Trophoblast cell (in vitro differentiated cells and primary cell): ENCODE results near the gene TSPOAP1.
"Not testable (repeated sequence)": the region's sequence is repeated elsewhere in the genome, so short reads cannot be mapped to it uniquely, and the experiment has no call there.

ENCODE experiments used
- DNase-seq, 2 donors: peaks; one replicate each; pipeline ENCODE4 v3.0.0-alpha.2; 2016
- H2AFZ ChIP-seq: 2 replicates; pipeline ENCODE4 v1.6.1; 2013; ENCODE audit warnings: low read length, moderate library complexity, mild to moderate bottlenecking; ENCODE audit not compliant: insufficient read depth, poor library complexity
- H2AK5ac ChIP-seq: 2 replicates; pipeline ENCODE4 v1.6.1; 2013; ENCODE audit warnings: mild to moderate bottlenecking, low read length
- H2BK120ac ChIP-seq: 2 replicates; pipeline ENCODE4 v1.6.1; 2013; ENCODE audit warnings: low read length, mild to moderate bottlenecking, moderate library complexity; ENCODE audit not compliant: insufficient read depth, poor library complexity
- H2BK12ac ChIP-seq: 2 replicates; pipeline ENCODE4 v1.6.1; 2013; ENCODE audit warnings: mild to moderate bottlenecking, low read length, moderate library complexity
- H2BK5ac ChIP-seq: 2 replicates; pipeline ENCODE4 v1.6.1; 2013; ENCODE audit warnings: low read length, low read depth, moderate library complexity, mild to moderate bottlenecking; ENCODE audit not compliant: poor library complexity
- H3K14ac ChIP-seq: 2 replicates; pipeline ENCODE4 v1.6.1; 2013; ENCODE audit warnings: mild to moderate bottlenecking, low read length
- H3K18ac ChIP-seq: 2 replicates; pipeline ENCODE4 v1.6.1; 2013; ENCODE audit warnings: mild to moderate bottlenecking, low read length
- H3K23ac ChIP-seq: 2 replicates; pipeline ENCODE4 v1.6.1; 2013; ENCODE audit warnings: low read length
- H3K27ac ChIP-seq: 2 replicates; pipeline ENCODE4 v1.5.1; 2013; ENCODE audit warnings: low read depth, mild to moderate bottlenecking, inconsistent platforms, low read length, moderate library complexity
- H3K27me3 ChIP-seq: 2 replicates; pipeline ENCODE4 v1.6.1; 2013; ENCODE audit warnings: inconsistent platforms, mild to moderate bottlenecking, low read length, moderate library complexity; ENCODE audit not compliant: insufficient read depth
- H3K36me3 ChIP-seq, 2 experiments: 1 replicate in 1 of 2; 2 replicates in 1 of 2; pipeline ENCODE4 v1.6.1; 2013; ENCODE audit warnings: low read length in 2 of 2, mild to moderate bottlenecking in 2 of 2, moderate library complexity in 1 of 2; ENCODE audit not compliant: insufficient read depth in 2 of 2, control insufficient read depth in 1 of 2
- H3K4ac ChIP-seq: 2 replicates; pipeline ENCODE4 v1.6.1; 2013; ENCODE audit warnings: low read depth, mild to moderate bottlenecking, low read length, moderate library complexity
- H3K4me1 ChIP-seq, 2 experiments: 1 replicate in 1 of 2; 2 replicates in 1 of 2; pipeline ENCODE4 v1.6.1; 2013; ENCODE audit warnings: low read length in 2 of 2, mild to moderate bottlenecking in 2 of 2, moderate library complexity in 1 of 2; ENCODE audit not compliant: insufficient read depth in 2 of 2, control insufficient read depth in 1 of 2
- H3K4me2 ChIP-seq: 2 replicates; pipeline ENCODE4 v1.6.1; 2013; ENCODE audit warnings: inconsistent platforms, mild to moderate bottlenecking, low read length, moderate library complexity
- H3K4me3 ChIP-seq: 2 replicates; pipeline ENCODE4 v1.5.1; 2013; ENCODE audit warnings: mild to moderate bottlenecking, low read depth, low read length, inconsistent platforms
- H3K79me1 ChIP-seq: one replicate; pipeline ENCODE4 v1.6.1; 2013; ENCODE audit warnings: low read length
- H3K79me2 ChIP-seq: 2 replicates; pipeline ENCODE4 v1.6.1; 2013; ENCODE audit warnings: low read length, mild to moderate bottlenecking; ENCODE audit not compliant: control insufficient read depth, insufficient read depth, poor library complexity
- H3K9ac ChIP-seq: 2 replicates; pipeline ENCODE4 v1.6.1; 2013; ENCODE audit warnings: mild to moderate bottlenecking, low read length
- H3K9me3 ChIP-seq: 2 replicates; pipeline ENCODE4 v1.6.1; 2013; ENCODE audit warnings: low read depth, mild to moderate bottlenecking, control low read depth, inconsistent platforms, low read length; ENCODE audit not compliant: insufficient read depth
- H4K12ac ChIP-seq: 2 replicates; pipeline ENCODE4 v1.6.1; 2013; ENCODE audit warnings: low read depth, mild to moderate bottlenecking, low read length, moderate library complexity
- H4K8ac ChIP-seq: 2 replicates; pipeline ENCODE4 v1.6.1; 2013; ENCODE audit warnings: low read depth, mild to moderate bottlenecking, low read length, moderate library complexity
- H4K91ac ChIP-seq: one replicate; pipeline ENCODE4 v1.6.1; 2013; ENCODE audit warnings: low read depth, mild to moderate bottlenecking, low read length, moderate library complexity
- WGBS: extraction: QIAGEN DNeasy Blood & Tissue Kit; methylation state at CpG from one replicate; pipeline ENCODE4 v1.1.7; 2013; ENCODE audit warnings: missing lambda C conversion rate; ENCODE audit not compliant: insufficient read length, insufficient coverage; ENCODE audit errors: extremely low coverage; 5-methylcytosine and 5-hydroxymethylcytosine counted together

TSPOAP1 gene

DNA sequence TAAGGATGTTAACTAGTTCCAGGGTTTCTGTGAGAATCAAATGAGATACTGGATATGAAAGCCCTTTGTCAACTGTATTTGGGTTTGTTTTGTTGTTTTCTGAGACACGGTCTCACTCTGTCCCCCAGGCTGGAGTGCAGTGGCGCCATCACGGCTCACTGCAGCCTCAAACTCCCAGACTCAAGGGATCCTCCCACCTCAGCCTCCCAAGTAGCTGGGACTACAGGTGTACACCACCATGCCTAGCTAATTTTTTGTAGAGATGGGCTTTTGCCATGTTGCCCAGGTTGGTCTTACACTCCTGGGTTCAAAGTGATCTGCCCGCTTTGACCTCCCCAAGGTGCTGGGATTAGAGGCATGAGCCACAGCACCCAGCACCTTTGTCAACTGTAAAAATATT lies 14.5 kb upstream of the TSPOAP1 start:
- no peak overlapping the region for H2BK5ac ChIP-seq
- H3K4me2 ChIP-seq: no peak overlapping the region
- H4K91ac ChIP-seq: no peak overlapping the region
- no peak overlapping the region for H2BK12ac ChIP-seq
- no peak overlapping the region for H3K18ac ChIP-seq
- no peak overlapping the region for H3K4ac ChIP-seq
- H2AFZ ChIP-seq: no peak overlapping the region
- H4K12ac ChIP-seq: no peak overlapping the region
- no peaks in the 10 kb centered on the region for H3K27me3 ChIP-seq
- peaks cover 1% of the 10 kb centered on the region for H3K79me2 ChIP-seq
- no CpG with 5 or more reads among the region's 4 CpGs for WGBS
- H3K4me3 ChIP-seq: no peak overlapping the region
- no peak overlapping the region for H3K14ac ChIP-seq
- no peak overlapping the region for H3K27ac ChIP-seq
- no peak overlapping the region for H3K23ac ChIP-seq
- DNase-seq: no peak
- peaks cover 29 to 43% of the 10 kb centered on the region in 2 experiments for H3K36me3 ChIP-seq
- H3K4me1 ChIP-seq: peaks cover 12% of the 10 kb centered on the region in 2 experiments
- no peak overlapping the region for H2AK5ac ChIP-seq
- H3K9me3 ChIP-seq: no peaks in the 10 kb centered on the region
- H3K9ac ChIP-seq: no peak overlapping the region
- no peak overlapping the region for H4K8ac ChIP-seq
- no peak overlapping the region for H2BK120ac ChIP-seq
- H3K79me1 ChIP-seq: peaks cover 9% of the 10 kb centered on the region

DNA sequence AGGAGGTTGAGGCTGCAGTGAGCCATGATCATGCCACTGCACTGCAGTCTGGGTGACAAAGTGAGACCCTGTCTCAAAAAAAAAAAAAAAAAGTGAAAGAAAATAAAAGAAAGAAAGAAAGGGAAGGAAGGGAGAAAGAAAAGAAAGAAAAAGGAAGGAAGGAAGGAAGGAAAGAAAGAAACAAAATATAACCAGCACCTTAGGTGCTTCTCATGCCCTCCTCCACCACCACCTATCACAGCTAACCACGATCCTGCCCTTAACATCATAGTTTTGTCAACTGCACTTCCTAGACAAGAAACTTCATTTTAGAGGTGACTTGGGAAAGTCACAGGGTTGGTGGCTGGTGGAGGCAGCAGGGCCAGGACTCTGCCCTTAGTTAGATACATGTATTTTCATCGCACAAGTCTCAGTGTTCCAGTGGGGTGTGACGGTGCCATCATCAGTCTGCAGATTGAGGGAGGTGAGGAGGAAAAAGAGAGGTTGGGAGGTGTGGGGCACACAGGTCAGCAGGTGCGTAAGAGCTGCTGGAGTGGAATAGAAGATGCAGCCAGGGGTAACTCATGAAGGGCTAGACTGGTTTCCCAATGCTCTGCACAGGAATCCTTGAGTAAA lies 13.4 kb upstream of the TSPOAP1 start:
- WGBS: no CpG with 5 or more reads among the region's 4 CpGs
- Histone ChIP-seq H3K23ac (no peak overlapping the region), H3K79me2 (peaks cover 3% of the 10 kb centered on the region)

GRCh38 chr17:58341136-58341860 lies 12.7 kb upstream of the TSPOAP1 start:
- H3K18ac ChIP-seq, H3K4ac ChIP-seq, H4K12ac ChIP-seq, H2BK12ac ChIP-seq, H3K9me3 ChIP-seq, H3K4me3 ChIP-seq, H4K91ac ChIP-seq, H2BK5ac ChIP-seq, H3K9ac ChIP-seq, H2BK120ac ChIP-seq, H3K27me3 ChIP-seq, H2AK5ac ChIP-seq, H3K23ac ChIP-seq, H3K79me2 ChIP-seq, H2AFZ ChIP-seq, H3K14ac ChIP-seq, H4K8ac ChIP-seq, H3K27ac ChIP-seq, H3K4me2 ChIP-seq: not testable (repeated sequence)
- H3K79me1 ChIP-seq: peaks cover 19% of the 10 kb centered on the region
- no CpG with 5 or more reads among the region's 11 CpGs for WGBS
- DNase-seq: peak in 1 of 2 donors; percentile 62
- H3K36me3 ChIP-seq: peaks cover 23 to 26% of the 10 kb centered on the region in 2 experiments
- peaks cover 29% of the 10 kb centered on the region in 2 experiments for H3K4me1 ChIP-seq

More for the DNA sequence above, 13.4 kb upstream of the TSPOAP1 start:
- Histone ChIP-seq H4K91ac (no peak overlapping the region), H2BK5ac (no peak overlapping the region), H4K12ac (no peak overlapping the region), H4K8ac (no peak overlapping the region), H2AFZ (no peak overlapping the region), H3K27ac (no peak overlapping the region), H3K4me2 (no peak overlapping the region), H2AK5ac (no peak overlapping the region), H3K18ac (no peak overlapping the region), H3K79me1 (peaks cover 18% of the 10 kb centered on the region), H3K9ac (no peak overlapping the region), H3K9me3 (no peaks in the 10 kb centered on the region), H2BK12ac (no peak overlapping the region), H3K27me3 (no peaks in the 10 kb centered on the region), H3K14ac (no peak overlapping the region), H2BK120ac (no peak overlapping the region), H3K4ac (no peak overlapping the region), H3K4me3 (no peak overlapping the region), H3K4me1 (peaks cover 23% of the 10 kb centered on the region in 2 experiments), H3K36me3 (peaks cover 25 to 32% of the 10 kb centered on the region in 2 experiments)
- no peak for DNase-seq

GRCh38 chr17:58340405-58340876 lies 11.8 kb upstream of the TSPOAP1 start:
- Histone ChIP-seq H3K79me1 (peaks cover 22% of the 10 kb centered on the region), H2BK12ac (no peak overlapping the region)

More at GRCh38 chr17:58340405-58340876, 11.8 kb upstream of the TSPOAP1 start:
- no peak overlapping the region for H4K12ac ChIP-seq
- WGBS: 100% methylated on average over 1 of the region's 5 CpGs
- no peak overlapping the region for H2BK120ac ChIP-seq
- no peak overlapping the region for H4K91ac ChIP-seq
- no peak overlapping the region for H3K9ac ChIP-seq
- H3K27me3 ChIP-seq: no peaks in the 10 kb centered on the region
- H3K36me3 ChIP-seq: peaks cover 16 to 17% of the 10 kb centered on the region in 2 experiments
- no peak overlapping the region for H3K4me2 ChIP-seq
- H3K4ac ChIP-seq: no peak overlapping the region
- no peak overlapping the region for H3K27ac ChIP-seq
- H3K4me1 ChIP-seq: peaks cover 35 to 38% of the 10 kb centered on the region in 2 experiments
- H3K4me3 ChIP-seq: no peak overlapping the region
- no peak overlapping the region for H4K8ac ChIP-seq
- H2BK5ac ChIP-seq: no peak overlapping the region
- peaks cover 3% of the 10 kb centered on the region for H3K79me2 ChIP-seq
- DNase-seq: no peak
- no peak overlapping the region for H3K14ac ChIP-seq
- H3K18ac ChIP-seq: no peak overlapping the region
- no peaks in the 10 kb centered on the region for H3K9me3 ChIP-seq
- H2AK5ac ChIP-seq: no peak overlapping the region
- H3K23ac ChIP-seq: no peak overlapping the region
- H2AFZ ChIP-seq: no peak overlapping the region
